C4-2B (cell line): ENCODE results near the gene ADRB1.

Experiments
- ZFX ChIP-seq: fragments of 450-650 bp; IDR thresholded peaks from 2 replicates; pipeline ENCODE4 v1.6.1; 2017
- TF ChIP-seq, protein P1 (sequence below): fragments of 450-650 bp; conservative IDR thresholded peaks from 2 replicates; pipeline ENCODE4 v1.5.1; 2017; ENCODE audit warnings: mild to moderate bottlenecking

DNA sequence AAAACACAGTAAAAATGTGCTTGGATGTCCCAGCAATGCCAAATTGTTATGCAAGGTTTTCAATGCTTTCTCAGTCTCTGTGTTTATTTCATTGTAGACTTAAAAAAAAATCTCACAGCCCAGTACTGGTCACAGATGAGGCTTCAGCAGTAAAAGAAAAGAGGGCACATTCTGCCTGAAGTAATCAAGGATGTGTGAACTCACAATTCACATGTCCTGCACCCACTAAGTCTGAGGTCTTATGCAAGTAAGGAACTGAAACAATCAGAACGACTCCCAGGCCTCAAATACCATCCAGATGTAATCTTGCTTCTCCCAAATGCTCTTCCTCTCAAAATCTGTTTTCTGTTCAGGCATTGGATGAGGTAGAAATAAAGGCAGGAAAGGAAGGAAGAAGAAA, 33.7 kb downstream of the ADRB1 start:
- TF ChIP-seq, protein P1, sequence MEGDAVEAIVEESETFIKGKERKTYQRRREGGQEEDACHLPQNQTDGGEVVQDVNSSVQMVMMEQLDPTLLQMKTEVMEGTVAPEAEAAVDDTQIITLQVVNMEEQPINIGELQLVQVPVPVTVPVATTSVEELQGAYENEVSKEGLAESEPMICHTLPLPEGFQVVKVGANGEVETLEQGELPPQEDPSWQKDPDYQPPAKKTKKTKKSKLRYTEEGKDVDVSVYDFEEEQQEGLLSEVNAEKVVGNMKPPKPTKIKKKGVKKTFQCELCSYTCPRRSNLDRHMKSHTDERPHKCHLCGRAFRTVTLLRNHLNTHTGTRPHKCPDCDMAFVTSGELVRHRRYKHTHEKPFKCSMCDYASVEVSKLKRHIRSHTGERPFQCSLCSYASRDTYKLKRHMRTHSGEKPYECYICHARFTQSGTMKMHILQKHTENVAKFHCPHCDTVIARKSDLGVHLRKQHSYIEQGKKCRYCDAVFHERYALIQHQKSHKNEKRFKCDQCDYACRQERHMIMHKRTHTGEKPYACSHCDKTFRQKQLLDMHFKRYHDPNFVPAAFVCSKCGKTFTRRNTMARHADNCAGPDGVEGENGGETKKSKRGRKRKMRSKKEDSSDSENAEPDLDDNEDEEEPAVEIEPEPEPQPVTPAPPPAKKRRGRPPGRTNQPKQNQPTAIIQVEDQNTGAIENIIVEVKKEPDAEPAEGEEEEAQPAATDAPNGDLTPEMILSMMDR, result no peak
- no peak for TF ChIP-seq ZFX
